Measurements from ENCODE around the gene RAB15.

Gene RAB15

DNA sequence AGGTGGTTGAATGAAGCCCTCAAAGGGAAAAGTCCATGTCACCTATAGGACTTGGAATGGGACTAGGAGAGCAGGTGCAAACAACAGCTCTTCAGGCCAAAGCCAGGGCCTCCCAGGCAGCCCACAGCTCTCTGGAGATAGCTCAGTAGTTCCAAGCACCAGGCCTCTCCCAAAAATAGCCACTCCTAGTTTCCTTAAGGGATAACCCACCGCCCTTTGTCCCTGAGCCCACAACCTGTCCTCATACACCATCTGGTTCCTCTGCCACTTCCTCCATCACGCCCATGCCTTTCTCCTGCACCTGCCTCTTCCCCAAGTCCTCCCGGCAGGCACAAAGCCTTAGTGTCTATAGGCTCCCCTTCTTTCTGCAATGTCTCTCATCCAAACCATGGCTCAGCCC, 2.1 kb downstream of the RAB15 start:
- H3K4me3 ChIP-seq (replicated peaks; ENCODE audit: low read depth, low read length) = no peak overlapping the region
- TF ChIP-seq, protein P1, sequence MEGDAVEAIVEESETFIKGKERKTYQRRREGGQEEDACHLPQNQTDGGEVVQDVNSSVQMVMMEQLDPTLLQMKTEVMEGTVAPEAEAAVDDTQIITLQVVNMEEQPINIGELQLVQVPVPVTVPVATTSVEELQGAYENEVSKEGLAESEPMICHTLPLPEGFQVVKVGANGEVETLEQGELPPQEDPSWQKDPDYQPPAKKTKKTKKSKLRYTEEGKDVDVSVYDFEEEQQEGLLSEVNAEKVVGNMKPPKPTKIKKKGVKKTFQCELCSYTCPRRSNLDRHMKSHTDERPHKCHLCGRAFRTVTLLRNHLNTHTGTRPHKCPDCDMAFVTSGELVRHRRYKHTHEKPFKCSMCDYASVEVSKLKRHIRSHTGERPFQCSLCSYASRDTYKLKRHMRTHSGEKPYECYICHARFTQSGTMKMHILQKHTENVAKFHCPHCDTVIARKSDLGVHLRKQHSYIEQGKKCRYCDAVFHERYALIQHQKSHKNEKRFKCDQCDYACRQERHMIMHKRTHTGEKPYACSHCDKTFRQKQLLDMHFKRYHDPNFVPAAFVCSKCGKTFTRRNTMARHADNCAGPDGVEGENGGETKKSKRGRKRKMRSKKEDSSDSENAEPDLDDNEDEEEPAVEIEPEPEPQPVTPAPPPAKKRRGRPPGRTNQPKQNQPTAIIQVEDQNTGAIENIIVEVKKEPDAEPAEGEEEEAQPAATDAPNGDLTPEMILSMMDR (IDR thresholded peaks at IDR 0.05; ENCODE audit: low read length, missing control alignments) = no peak

DNA sequence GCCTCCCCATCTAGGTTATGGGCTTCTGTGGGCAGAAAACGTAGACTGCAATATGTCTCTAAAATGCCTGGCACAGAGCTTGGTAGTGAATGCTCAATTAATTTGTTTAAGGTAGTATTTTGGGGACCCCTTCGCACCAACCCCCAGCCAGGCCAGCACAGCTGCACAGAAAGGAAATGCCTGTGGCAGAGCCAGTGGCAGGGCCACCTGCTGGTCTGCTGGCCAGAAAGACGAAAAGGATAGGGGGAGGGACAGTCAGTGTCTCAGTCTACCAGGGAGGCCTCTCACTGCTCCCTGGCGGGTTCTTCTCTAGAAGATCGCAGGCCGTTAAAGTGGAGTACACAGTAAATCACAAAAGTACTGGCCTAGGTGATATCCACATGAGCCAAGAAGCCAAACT, 3.5 kb downstream of the RAB15 start:
- TF ChIP-seq, protein P1 (IDR thresholded peaks at IDR 0.05; ENCODE audit: low read length, missing control alignments) = no peak
- H3K4me3 ChIP-seq (replicated peaks; ENCODE audit: low read depth, low read length) = no peak overlapping the region
- DNase-seq (ENCODE audit: low read depth) = no peak

More for the DNA sequence above, 2.1 kb downstream of the RAB15 start:
- DNase-seq (ENCODE audit: low read depth) = no peak

DNA sequence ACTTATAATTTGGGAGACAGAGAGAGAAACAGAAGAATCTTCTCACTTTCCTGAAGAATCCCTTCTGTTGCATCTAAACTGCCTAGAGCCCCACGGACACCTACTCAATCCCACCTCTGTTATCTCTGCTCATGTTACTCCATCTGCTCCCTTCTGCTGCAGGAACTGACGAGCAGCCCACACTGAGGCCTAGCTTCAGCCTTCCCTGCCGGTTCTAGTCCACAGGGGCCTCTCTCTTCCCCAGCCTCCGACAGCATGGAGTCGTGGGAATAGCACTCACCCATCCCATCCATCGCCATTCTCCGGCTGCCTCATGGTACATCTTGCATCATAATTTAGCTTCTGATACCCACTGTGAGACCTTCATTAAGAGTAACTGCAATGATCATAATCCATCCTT, 4.0 kb downstream of the RAB15 start:
- DNase-seq (ENCODE audit: low read depth) = no peak
- TF ChIP-seq, protein P1 (IDR thresholded peaks at IDR 0.05; ENCODE audit: low read length, missing control alignments) = no peak
- H3K4me3 ChIP-seq (replicated peaks; ENCODE audit: low read depth, low read length) = no peak overlapping the region

DNA sequence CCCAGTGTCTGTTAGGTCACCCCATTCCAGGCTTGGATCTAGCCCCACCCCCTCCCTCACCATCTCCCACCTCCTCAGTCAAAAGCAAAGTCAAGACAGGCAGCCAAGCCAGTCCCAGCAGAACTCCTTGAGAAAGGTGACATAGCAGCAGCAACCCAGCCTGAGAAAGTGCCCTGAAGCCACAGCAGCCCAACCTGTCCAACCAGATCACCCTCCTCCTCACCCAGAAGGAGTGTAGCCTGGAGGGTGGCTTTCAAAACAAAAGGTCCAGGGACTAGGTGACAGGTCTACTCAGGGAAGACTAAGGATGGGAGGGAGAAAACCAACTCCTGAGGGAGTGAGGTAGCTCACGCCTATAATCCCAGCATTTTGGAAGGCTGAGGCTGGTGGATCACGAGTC, 5.2 kb downstream of the RAB15 start:
- DNase-seq (ENCODE audit: low read depth) = no peak
- H3K4me3 ChIP-seq (replicated peaks; ENCODE audit: low read depth, low read length) = no peak overlapping the region
- TF ChIP-seq, protein P1 (IDR thresholded peaks at IDR 0.05; ENCODE audit: low read length, missing control alignments) = no peak

DNA sequence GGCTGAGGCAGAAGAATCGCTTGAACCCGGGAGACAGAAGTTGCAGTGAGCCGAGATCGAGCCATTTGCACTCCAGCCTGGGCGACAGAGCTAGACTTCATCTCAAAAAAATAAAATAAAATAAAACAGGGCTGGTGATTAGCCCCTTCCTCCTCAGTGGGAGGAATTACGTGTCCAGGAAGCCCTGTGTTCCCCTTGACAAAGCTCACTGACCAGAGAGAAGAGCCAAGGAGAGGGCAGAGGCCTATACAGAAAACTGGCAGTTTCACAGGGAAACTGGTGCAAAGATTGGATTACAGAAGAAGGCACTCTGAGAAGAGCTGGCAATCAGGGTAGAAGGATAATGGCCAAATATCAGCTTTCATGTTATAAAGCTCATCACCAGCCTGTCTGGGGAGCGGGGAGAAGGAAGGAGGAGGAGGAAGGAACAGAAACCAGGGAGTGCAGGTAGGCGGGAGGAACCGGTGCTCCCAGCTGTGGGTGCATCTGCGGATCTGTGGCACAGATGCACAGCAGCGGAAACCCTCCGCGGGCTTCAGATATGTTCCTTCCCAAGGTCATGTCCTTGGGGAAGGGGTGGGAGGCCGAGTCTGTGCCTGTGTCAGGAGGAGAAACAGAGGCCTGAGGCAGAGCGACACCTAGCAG, 6.7 kb downstream of the RAB15 start:
- DNase-seq (ENCODE audit: low read depth) = no peak
- TF ChIP-seq, protein P1 (IDR thresholded peaks at IDR 0.05; ENCODE audit: low read length, missing control alignments) = no peak
- H3K4me3 ChIP-seq (replicated peaks; ENCODE audit: low read depth, low read length) = no peak overlapping the region

DNA sequence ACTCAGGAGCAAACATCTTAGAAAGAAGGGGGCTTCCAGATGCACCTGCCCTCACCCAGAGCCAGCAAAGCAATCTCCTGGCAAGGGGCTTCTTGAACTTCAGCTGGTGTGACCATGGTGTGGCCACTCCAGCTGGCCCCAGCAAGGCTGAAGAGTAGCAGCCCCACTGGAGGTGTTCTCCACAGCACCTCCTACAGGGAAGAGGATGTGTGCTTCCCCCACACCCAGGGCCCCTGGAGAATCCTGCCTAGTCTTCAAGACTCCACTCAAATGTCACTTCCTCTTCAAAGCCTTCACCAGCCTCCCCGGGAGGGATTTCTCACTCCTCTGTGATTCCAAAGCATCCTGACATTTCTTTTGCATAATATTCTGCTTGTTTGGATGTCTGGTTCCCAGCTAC, 8.5 kb downstream of the RAB15 start:
- no peak for DNase-seq (ENCODE audit: low read depth)
- TF ChIP-seq, protein P1 (IDR thresholded peaks at IDR 0.05; ENCODE audit: low read length, missing control alignments) = no peak
- no peak overlapping the region for H3K4me3 ChIP-seq (replicated peaks; ENCODE audit: low read depth, low read length)

DNA sequence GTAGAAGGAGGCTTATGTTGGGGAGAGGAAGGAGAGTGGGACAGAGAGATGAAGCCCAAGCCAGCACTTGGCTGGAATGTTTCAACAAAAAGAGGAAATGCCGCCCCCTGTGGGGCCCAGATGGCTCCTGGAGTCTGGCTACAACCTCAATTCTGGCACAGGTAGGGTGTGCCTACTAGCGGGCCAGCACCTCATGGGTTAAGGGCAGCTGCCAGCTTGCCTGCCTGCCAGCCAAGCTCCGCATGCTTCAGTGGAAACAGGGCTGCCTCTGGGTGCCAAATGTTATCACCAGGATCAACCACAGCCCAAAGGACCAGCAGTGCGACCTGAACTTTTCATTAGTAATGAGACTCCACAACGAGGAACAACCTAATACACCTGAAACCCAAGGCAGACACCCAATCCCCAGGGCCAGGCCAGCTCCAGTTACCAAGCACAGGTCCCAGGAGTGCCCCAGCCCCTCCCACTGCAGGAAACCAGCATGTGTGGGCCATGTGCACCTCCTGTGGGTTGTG, 11.3 kb downstream of the RAB15 start:
- no peak for DNase-seq (ENCODE audit: low read depth)
- TF ChIP-seq, protein P1 (IDR thresholded peaks at IDR 0.05; ENCODE audit: low read length, missing control alignments) = no peak
- H3K4me3 ChIP-seq (replicated peaks; ENCODE audit: low read depth, low read length) = no peak overlapping the region

All from fibroblast of pulmonary artery (primary cell).